Stimulated activated CD8-positive, alpha-beta memory T cell treated with anti-CD3 and anti-CD28 coated beads, Interleukin-15, amount 100 ng/mL, for 4 hours (primary cell): ENCODE data around the gene NDOR1.

Experiments used
- DNase-seq, 2 donors: peaks; one replicate each; pipeline ENCODE4 v3.0.0-alpha.2; 2020; ENCODE audit warnings: low read depth in 2 of 2

NDOR1 gene

DNA sequence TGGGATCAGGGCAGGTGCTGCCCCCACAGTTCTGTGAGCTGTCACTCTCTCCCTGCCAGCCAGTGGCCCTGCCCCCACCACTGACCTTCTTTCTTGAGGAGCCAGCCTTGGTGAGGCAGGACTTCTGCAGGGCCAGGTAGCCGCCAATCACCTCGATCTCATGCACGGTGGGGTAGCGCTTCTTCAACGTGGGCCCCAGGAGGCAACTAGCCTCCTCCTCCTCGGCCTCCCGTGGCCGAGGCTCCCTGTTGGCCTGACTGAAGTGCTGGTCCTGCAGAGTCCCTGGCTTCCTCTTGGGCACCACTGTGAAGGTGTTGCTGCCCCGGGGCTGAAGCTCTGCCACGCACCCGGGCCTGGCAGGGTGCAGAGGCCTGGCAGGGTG lies 6.6 kb upstream of the NDOR1 start:
- no peak for DNase-seq

GRCh38 chr9:137199411-137200121 lies 5.9 kb upstream of the NDOR1 start:
- DNase-seq: no peak

- peak; percentile 96 to 99 for DNase-seq
Measured at GRCh38 chr9:137200311-137201204, 4.9 kb upstream of the NDOR1 start, which contains the start of gene TPRN. TSS of gene TPRN (minus strand) at chr9:137200741. CDS start at chr9:137200711, 30 bp downstream.

- DNase-seq: no peak
Measured at GRCh38 chr9:137201205-137201868, 4.2 kb upstream of the NDOR1 start.

- no peak for DNase-seq
Measured at GRCh38 chr9:137202966-137203365, 2.5 kb upstream of the NDOR1 start.

DNA sequence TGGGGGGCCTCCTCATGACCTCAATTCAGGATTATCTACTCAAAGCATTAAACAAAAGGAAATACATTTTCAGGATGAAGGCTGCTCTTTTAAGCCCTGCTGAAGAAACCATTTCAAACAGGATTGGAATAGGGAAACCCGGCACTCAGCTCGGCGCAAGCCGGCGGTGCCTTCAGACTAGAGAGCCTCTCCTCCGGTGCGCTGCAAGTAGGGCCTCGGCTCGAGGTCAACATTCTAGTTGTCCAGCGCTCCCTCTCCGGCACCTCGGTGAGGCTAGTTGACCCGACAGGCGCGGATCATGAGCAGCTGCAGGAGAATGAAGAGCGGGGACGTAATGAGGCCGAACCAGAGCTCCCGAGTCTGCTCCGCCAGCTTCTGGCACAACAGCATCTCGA lies 772 bp upstream of the NDOR1 start:
- no peak for DNase-seq

GRCh38 chr9:137206602-137207001 lies 1.1 kb downstream of the NDOR1 start:
- DNase-seq: no peak

DNA sequence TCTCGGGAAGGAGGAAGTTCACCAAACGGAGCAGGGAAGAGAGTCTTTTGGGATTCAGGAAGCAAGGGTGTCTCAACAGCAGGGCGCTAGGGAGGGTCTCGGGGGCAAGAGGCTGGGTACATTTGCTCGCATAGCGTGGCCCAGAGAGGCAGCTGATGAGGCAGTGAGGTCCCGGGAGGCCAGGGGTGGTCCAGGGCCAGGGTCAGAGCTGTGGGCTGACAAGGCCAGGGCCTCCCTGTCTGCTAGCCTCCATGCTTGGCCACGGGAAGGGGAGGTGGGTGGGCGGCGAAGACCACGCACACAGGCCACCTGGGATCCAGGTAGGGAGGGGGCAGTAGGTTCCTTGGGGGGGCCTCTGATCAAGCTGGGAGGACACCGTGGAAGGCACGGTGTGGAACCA lies 6.0 kb downstream of the NDOR1 start:
- DNase-seq: no peak

DNA sequence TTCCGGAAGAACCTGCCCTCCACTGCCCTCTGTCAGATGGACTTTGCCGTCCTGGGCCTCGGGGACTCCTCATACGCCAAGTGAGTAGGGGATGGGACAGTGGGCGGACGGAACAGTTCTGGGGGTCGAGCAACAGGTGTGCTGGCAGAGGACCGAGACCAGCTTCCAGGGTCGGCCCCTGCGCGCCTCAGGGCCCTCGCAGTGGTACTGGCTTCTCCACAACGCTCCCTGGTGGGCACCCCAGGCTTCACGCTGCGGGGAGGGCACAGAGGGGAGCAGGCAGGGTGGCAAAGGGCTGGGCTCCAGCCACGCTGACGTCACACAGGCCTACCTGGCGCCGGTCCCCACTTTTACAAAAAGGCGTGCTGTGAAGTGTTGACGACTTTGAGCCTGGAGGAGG lies 7.0 kb downstream of the NDOR1 start:
- DNase-seq: no peak

GRCh38 chr9:137213160-137214060 lies 7.9 kb downstream of the NDOR1 start:
- no peak for DNase-seq

DNA sequence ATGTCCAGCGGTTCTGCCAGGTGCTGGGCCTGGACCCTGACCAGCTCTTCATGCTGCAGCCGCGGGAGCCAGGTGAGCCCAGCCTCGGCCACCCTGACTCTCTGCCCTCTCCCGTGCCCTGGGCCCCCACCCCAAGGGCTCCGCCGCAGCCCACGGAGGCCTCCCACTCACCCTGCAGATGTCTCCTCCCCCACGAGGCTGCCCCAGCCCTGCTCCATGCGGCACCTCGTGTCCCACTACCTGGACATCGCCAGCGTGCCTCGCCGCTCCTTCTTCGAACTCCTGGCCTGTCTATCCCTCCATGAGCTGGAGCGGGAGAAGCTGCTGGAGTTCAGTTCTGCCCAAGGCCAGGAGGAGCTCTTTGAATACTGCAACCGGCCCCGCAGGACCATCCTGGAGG lies 9.1 kb downstream of the NDOR1 start:
- no peak for DNase-seq

DNA sequence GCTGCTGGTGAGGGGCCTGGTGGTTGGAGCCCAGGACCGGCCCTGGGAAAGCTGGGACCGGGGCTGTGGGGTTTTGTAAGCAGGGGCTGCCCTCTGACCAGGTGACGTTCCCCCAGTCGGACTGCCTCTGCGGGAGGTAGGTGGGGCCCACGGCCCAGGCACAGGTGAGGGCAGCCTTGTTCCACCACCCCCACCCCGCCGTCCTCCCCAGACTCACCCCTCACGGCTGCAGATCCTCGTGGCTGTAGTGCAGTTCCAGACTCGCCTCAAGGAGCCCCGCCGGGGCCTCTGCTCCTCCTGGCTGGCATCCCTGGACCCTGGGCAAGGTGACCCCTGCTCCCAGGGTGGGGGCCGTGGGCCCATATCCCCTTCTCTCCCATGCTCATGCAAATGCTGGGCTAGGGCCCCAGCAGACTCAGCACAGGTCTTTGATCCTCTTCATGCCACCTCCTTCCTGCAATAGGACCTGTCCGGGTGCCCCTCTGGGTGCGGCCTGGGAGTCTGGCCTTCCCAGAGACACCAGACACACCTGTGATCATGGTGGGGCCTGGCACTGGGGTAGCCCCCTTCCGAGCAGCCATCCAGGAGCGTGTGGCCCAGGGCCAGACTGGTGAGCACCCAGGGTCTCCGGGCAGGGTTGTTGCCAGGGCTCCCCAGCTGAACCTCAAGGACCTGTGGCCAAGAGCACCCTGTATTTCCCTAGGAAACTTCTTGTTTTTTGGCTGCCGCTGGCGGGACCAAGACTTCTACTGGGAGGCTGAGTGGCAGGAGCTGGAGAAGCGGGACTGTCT lies 9.9 kb downstream of the NDOR1 start:
- no peak for DNase-seq

DNA sequence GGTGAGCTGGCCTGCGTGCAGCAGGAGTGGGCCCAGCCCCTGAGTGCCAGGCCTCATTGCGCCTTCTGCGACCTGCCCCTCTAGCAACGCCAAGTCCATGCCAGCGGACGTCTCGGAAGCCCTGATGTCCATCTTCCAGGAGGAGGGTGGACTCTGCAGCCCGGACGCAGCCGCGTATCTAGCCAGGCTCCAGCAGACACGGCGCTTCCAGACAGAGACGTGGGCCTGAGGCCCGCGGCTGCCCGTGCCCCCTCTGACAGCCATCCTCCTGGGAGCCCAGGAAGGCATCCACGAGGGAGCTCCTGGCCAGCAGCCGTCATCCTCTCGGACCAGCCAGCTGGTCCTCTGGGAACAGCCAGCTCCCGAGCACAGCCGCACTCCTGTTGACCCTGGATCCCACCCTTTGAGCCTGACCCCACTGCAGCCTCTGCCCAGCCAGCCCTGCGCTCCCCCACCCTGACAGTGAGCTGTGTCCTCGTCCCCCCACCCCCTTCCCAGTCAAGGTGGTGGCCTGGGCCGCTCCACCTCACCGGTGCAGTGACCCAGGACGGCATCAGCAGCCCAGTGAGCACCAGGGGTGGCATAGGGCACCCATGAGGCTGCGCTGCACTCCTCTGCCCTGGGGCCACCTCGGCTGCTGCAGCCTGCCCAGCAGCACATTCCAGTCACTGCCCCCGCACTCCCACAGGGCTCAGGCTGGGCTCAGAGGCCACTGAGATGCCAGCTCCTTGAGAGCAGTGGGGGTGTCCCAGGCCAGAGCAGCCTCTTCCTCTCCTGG lies 10.9 kb downstream of the NDOR1 start:
- DNase-seq: no peak

DNA sequence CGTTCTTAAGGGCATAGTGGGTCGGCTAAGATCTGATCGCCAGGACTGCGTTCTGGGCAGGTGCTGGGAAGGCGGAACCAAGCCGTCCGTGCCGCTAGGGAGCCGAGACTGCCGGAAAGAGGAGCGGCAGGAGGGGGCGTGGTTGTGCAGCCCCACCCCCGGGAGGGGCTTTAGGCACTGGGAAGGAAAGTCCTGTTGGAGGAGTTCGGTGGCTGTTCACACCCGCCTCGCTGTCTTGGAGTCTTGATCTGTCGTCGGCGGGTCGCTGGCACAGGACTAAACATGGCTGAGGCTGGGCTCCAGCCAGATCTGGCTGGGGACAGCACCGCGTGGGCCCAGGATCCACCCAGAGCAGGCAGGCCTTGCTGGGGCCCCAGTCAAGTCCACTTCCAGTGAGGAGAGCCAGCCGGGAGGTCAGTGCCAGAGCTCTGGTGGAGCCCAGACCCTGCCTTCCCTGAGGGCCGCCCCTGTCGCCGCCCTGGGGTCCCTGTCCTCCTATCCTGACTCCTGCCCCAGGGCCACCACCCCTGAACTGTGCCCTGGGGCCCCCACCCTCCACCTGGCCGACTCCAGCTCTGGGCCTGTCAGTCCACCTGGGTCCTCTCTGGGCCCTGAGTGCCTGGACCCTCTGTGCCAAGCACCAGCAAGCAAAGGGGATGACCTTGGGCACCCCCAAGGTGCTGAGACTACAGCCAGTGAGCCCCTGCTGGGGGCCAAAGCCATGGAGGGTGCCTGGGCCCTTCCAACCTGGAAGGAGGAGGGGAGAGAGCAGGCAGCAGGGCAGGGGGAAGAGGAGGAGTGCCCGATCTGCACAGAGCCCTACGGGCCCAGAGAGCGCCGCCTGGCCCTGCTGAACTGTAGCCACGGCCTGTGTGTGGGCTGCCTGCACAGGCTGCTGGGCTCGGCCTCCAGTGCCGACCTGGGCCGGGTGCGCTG lies 12.0 kb downstream of the NDOR1 start:
- no peak for DNase-seq

DNA sequence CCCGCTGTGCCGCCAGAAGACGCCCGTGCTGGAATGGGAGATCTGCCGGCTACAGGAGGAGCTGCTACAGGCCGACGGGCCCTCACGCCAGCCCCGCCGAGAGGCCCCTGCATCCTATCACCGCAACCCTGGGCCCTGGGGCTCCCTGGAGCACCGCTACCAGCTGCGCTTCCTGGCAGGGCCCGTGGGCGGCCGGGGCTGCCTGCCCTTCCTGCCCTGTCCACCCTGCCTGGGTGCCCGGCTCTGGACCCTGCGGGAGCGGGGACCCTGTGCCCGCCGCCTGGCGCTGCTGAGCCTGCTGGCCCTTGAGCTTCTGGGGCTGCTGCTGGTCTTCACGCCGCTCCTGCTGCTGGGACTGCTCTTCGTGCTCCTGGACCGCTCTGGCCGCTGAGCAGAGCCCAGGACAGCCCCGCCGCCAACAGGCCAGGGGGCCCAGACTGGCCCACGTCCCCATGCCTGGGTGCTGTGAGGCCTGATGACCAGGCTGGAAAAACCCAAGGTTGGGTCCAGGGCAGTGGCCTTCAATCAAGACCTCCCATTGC lies 12.8 kb downstream of the NDOR1 start:
- DNase-seq: no peak

GRCh38 chr9:137218754-137219271 lies 13.3 kb downstream of the NDOR1 start:
- DNase-seq: no peak

DNA sequence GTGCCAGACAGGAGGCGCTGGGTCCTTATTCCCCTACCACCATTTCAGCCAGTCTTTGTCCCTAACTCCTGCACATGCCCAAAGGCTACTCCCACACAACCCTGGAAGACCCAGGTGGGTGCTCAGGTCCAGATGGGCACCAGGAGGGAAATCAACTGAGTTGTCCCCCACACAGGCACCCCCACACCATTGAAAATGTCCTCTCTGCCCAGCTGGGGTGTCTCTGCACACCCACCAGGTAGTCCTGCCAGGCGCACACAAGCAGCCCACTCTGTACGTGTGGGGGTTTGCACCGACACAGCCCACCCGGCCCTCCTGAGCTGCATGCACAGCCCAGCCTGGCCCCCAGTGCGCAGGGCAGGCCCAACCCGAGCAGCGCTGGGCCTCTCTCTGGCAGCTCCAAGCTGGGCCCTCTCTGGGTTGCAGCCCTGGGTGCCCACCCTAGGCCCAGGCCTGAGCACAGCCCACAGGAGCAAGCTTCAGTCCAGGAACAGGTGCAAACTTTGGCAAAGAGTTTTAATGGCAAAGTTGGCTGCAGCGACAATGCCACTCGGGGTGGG lies 14.3 kb downstream of the NDOR1 start:
- no peak for DNase-seq
